HepG2 (cell line): Measurements from ENCODE around the gene TMEM129. TPM values are rescaled to one million over a fixed set of nuclear protein-coding genes. Genes with fewer than 3 reads are reported as not detected.

ENCODE experiments used
- NFE2 ChIP-seq: sonication (generic); formaldehyde crosslinking; IDR thresholded peaks from 2 replicates; pipeline ENCODE4 v1.4.0; 2020; ENCODE audit warnings: missing genetic modification reagents
- PCBP1 ChIP-seq: fragments of 200-400 bp; formaldehyde crosslinking; IDR thresholded peaks from 2 replicates; pipeline ENCODE4 v1.6.1; 2017; ENCODE audit warnings: mild to moderate bottlenecking, low read depth, low read length, borderline replicate concordance
- PPARG ChIP-seq: conservative IDR thresholded peaks from 2 replicates; pipeline ENCODE4 v1.6.1; 2016; ENCODE audit warnings: missing biosample characterization, missing genetic modification reagents
- RORA ChIP-seq: sonication (generic); formaldehyde crosslinking; IDR thresholded peaks from 2 replicates; pipeline ENCODE4 v1.5.0; 2020; ENCODE audit warnings: mild to moderate bottlenecking, missing genetic modification reagents, moderate library complexity
- SALL1 ChIP-seq: sonication (generic); formaldehyde crosslinking; IDR thresholded peaks from 2 replicates; pipeline ENCODE4 v1.8.0; 2022; ENCODE audit warnings: mild to moderate bottlenecking, missing genetic modification reagents
- SOX6 ChIP-seq, 2 experiments: fragments of 450-650 bp in 1 of 2; sonication (generic) in 1 of 2; formaldehyde crosslinking in 1 of 2; IDR thresholded peaks; 2 replicates each; pipeline versions ENCODE4 v1.4.0 to v1.6.1; 2017 to 2020; ENCODE audit warnings: antibody characterized with exemption in 1 of 2, mild to moderate bottlenecking in 1 of 2, missing genetic modification reagents in 1 of 2
- SRSF4 ChIP-seq: fragments of 200-400 bp; formaldehyde crosslinking; IDR thresholded peaks from one replicate; pipeline ENCODE4 v1.6.1; 2018; ENCODE audit warnings: mild to moderate bottlenecking, low read depth, low read length, moderate library complexity; ENCODE audit not compliant: poor library complexity, severe bottlenecking
- TGIF2 ChIP-seq: IDR thresholded peaks from 2 replicates; pipeline ENCODE4 v1.6.1; 2016; ENCODE audit warnings: control low read depth, missing compliant biosample characterization
- ZC3H4 ChIP-seq: sonication (generic); formaldehyde crosslinking; IDR thresholded peaks from 2 replicates; pipeline ENCODE4 v1.4.0; 2020; ENCODE audit warnings: missing genetic modification reagents, borderline replicate concordance
- ZFY ChIP-seq: sonication (generic); formaldehyde crosslinking; IDR thresholded peaks from 2 replicates; pipeline ENCODE4 v1.4.0; 2020; ENCODE audit warnings: missing genetic modification reagents
- ZKSCAN8 ChIP-seq: IDR thresholded peaks from 2 replicates; pipeline ENCODE4 v1.6.1; 2016; ENCODE audit warnings: borderline replicate concordance, missing genetic modification reagents, missing compliant biosample characterization
- ZNF121 ChIP-seq: sonication (generic); formaldehyde crosslinking; IDR thresholded peaks from 2 replicates; pipeline ENCODE4 v1.5.0; 2020; ENCODE audit warnings: mild to moderate bottlenecking, missing genetic modification reagents
- ZNF251 ChIP-seq: sonication (generic); formaldehyde crosslinking; IDR thresholded peaks from 2 replicates; pipeline ENCODE4 v1.9.0; 2021; ENCODE audit warnings: mild to moderate bottlenecking, missing genetic modification reagents
- ZNF333 ChIP-seq: sonication (generic); formaldehyde crosslinking; IDR thresholded peaks from 2 replicates; pipeline ENCODE4 v1.4.0; 2020; ENCODE audit warnings: mild to moderate bottlenecking, missing genetic modification reagents, borderline replicate concordance
- ZNF724P ChIP-seq: sonication (generic); formaldehyde crosslinking; IDR thresholded peaks from 2 replicates; pipeline ENCODE4 v1.8.0; 2022; ENCODE audit warnings: missing genetic modification reagents, borderline replicate concordance
- ZNF749 ChIP-seq: sonication (generic); formaldehyde crosslinking; IDR thresholded peaks from 2 replicates; pipeline ENCODE4 v1.8.0; 2022; ENCODE audit warnings: mild to moderate bottlenecking, missing genetic modification reagents, moderate library complexity, borderline replicate concordance
- polyA plus RNA-seq, 8 experiments: library from polyadenylated mRNA; depleted of rRNA in 3 of 8; stranded (reverse) in 7 of 8; unstranded in 1 of 8; fragments of >200 nt; fragmentation: Illumina TruSeq in 4 of 8; extraction: Trizol in 4 of 8; gene quantifications; 2 replicates each; pipeline versions ENCODE4 v1.2.1 to v1.2.3, GENCODE V29; 2011 to 2016; ENCODE audit warnings: low read depth in 4 of 8, missing spikeins in 1 of 8, mixed read lengths in 1 of 8; ENCODE audit not compliant: insufficient read depth in 1 of 8
- total RNA-seq, 5 experiments: library from RNA; depleted of rRNA; stranded (reverse); fragments of >200 nt; fragmentation: Illumina TruSeq; extraction: Trizol; gene quantifications; 2 replicates each; pipeline ENCODE4 v1.2.3, GENCODE V29; 2016; ENCODE audit warnings: low read depth in 1 of 5
- TF ChIP-seq, protein P1 (sequence below): IDR thresholded peaks from 2 replicates; pipeline ENCODE4 v1.6.1; 2016
- TF ChIP-seq, protein P2 (sequence below): sonication (generic); formaldehyde crosslinking; IDR thresholded peaks from 2 replicates; pipeline ENCODE4 v1.5.0; 2020; ENCODE audit warnings: mild to moderate bottlenecking, missing genetic modification reagents
- TF ChIP-seq, protein P3 (sequence below): sonication (generic); formaldehyde crosslinking; IDR thresholded peaks from 2 replicates; pipeline ENCODE4 v1.9.0; 2021; ENCODE audit warnings: missing genetic modification reagents, borderline replicate concordance
- TF ChIP-seq, protein P4 (sequence below): sonication (generic); formaldehyde crosslinking; IDR thresholded peaks from 2 replicates; pipeline ENCODE4 v1.4.0; 2020; ENCODE audit warnings: missing genetic modification reagents, borderline replicate concordance

TMEM129 gene
- total and polyA plus RNA-seq, 2 of the 13 experiments (the other 11 are each of a cell fraction or from before 2014, with no cell fraction given) = 19.0 to 25.8 TPM

DNA sequence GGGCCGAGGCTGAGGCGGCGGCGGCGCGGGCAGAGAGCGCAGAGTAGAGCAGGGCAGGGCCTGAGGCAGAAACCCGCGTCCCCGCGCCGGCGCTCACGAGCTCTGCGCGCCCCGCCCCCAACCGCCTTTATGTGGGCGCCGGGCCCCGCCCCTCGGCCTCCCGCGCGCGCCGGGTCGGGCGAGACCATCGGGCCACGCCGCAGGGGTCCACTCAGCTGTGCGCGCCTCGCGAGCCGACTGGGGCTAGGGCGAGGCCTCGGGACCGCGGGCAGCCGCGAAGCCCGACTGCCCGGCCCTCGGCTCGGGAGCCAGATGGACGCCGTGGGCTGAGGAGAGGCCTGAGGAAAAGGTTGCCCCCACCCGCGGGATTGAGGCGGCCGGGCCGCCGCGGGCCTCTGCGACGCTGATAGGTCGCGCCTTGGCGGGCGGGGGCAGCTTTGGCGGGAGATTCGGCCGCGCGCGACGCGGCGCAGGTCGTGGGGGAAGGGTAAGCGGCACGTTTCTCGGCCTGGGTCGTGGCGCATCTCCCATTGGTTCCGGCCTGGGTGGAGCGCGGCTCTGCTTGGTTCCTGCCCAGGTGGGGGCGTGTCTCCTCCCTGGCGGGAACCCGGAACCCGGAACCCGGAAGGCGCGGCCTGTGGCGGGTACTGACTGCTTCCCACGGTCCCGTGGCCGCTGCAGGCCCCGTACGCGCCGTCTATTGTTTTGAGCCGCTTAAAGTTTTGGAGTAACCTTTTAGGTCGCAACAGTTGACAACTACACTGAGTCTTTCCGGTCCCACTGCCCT, 8.7 kb downstream of the TMEM129 start, which contains the start of gene SLBP (continued):
- no peak for TF ChIP-seq SRSF4
- TF ChIP-seq SALL1 (CRISPR knock-in tag) = peak; percentile 96
- TF ChIP-seq ZKSCAN8 (CRISPR knock-in tag) = 0 out of 2 replicates have a peak, but pooled peaks have one; percentile 23
- peak; percentile 88 for TF ChIP-seq ZFY
- TF ChIP-seq ZNF749 (CRISPR knock-in tag) = peak; percentile 99
- TF ChIP-seq NFE2 (CRISPR knock-in tag) = 0 out of 2 replicates have a peak, but pooled peaks have one; percentile 10
- TF ChIP-seq PPARG (CRISPR knock-in tag) = peak; percentile 75
- TF ChIP-seq, protein P1, sequence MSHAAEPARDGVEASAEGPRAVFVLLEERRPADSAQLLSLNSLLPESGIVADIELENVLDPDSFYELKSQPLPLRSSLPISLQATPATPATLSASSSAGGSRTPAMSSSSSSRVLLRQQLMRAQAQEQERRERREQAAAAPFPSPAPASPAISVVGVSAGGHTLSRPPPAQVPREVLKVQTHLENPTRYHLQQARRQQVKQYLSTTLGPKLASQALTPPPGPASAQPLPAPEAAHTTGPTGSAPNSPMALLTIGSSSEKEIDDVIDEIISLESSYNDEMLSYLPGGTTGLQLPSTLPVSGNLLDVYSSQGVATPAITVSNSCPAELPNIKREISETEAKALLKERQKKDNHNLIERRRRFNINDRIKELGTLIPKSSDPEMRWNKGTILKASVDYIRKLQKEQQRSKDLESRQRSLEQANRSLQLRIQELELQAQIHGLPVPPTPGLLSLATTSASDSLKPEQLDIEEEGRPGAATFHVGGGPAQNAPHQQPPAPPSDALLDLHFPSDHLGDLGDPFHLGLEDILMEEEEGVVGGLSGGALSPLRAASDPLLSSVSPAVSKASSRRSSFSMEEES (CRISPR knock-in tag) = peak; percentile 93
- no peak for TF ChIP-seq SOX6 (IDR thresholded peaks at IDR 0.05)
- peak; percentile 64 for TF ChIP-seq SOX6 (CRISPR knock-in tag; IDR thresholded peaks at IDR 0.05)
- TF ChIP-seq, protein P2, sequence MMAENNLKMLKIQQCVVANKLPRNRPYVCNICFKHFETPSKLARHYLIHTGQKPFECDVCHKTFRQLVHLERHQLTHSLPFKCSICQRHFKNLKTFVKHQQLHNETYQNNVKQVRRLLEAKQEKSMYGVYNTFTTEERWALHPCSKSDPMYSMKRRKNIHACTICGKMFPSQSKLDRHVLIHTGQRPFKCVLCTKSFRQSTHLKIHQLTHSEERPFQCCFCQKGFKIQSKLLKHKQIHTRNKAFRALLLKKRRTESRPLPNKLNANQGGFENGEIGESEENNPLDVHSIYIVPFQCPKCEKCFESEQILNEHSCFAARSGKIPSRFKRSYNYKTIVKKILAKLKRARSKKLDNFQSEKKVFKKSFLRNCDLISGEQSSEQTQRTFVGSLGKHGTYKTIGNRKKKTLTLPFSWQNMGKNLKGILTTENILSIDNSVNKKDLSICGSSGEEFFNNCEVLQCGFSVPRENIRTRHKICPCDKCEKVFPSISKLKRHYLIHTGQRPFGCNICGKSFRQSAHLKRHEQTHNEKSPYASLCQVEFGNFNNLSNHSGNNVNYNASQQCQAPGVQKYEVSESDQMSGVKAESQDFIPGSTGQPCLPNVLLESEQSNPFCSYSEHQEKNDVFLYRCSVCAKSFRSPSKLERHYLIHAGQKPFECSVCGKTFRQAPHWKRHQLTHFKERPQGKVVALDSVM (CRISPR knock-in tag) = peak; percentile 62; the same call in 1 of the 2 replicates
- peak; percentile 54; the same call in 1 of the 2 replicates for TF ChIP-seq ZNF121 (CRISPR knock-in tag)
- TF ChIP-seq ZNF724P (CRISPR knock-in tag) = peak; percentile 99
- peak; percentile 92 for TF ChIP-seq TGIF2 (CRISPR knock-in tag)
- TF ChIP-seq ZC3H4 (CRISPR knock-in tag) = no peak
- peak; percentile 93; the same call in 1 of the 2 replicates for TF ChIP-seq ZNF251 (CRISPR knock-in tag)
- TF ChIP-seq ZNF333 (CRISPR knock-in tag) = peak; percentile 75
- TF ChIP-seq, protein P3, sequence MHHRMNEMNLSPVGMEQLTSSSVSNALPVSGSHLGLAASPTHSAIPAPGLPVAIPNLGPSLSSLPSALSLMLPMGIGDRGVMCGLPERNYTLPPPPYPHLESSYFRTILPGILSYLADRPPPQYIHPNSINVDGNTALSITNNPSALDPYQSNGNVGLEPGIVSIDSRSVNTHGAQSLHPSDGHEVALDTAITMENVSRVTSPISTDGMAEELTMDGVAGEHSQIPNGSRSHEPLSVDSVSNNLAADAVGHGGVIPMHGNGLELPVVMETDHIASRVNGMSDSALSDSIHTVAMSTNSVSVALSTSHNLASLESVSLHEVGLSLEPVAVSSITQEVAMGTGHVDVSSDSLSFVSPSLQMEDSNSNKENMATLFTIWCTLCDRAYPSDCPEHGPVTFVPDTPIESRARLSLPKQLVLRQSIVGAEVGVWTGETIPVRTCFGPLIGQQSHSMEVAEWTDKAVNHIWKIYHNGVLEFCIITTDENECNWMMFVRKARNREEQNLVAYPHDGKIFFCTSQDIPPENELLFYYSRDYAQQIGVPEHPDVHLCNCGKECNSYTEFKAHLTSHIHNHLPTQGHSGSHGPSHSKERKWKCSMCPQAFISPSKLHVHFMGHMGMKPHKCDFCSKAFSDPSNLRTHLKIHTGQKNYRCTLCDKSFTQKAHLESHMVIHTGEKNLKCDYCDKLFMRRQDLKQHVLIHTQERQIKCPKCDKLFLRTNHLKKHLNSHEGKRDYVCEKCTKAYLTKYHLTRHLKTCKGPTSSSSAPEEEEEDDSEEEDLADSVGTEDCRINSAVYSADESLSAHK (CRISPR knock-in tag) = no peak
- no peak; the same call in 1 of the 2 replicates for TF ChIP-seq PCBP1
- no peak; the same call in 1 of the 2 replicates for TF ChIP-seq RORA
- TF ChIP-seq, protein P4, sequence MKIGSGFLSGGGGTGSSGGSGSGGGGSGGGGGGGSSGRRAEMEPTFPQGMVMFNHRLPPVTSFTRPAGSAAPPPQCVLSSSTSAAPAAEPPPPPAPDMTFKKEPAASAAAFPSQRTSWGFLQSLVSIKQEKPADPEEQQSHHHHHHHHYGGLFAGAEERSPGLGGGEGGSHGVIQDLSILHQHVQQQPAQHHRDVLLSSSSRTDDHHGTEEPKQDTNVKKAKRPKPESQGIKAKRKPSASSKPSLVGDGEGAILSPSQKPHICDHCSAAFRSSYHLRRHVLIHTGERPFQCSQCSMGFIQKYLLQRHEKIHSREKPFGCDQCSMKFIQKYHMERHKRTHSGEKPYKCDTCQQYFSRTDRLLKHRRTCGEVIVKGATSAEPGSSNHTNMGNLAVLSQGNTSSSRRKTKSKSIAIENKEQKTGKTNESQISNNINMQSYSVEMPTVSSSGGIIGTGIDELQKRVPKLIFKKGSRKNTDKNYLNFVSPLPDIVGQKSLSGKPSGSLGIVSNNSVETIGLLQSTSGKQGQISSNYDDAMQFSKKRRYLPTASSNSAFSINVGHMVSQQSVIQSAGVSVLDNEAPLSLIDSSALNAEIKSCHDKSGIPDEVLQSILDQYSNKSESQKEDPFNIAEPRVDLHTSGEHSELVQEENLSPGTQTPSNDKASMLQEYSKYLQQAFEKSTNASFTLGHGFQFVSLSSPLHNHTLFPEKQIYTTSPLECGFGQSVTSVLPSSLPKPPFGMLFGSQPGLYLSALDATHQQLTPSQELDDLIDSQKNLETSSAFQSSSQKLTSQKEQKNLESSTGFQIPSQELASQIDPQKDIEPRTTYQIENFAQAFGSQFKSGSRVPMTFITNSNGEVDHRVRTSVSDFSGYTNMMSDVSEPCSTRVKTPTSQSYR (CRISPR knock-in tag) = peak; percentile 98
